Erythroblast (primary cell): ENCODE data around the gene MED13L.

Source experiments
- GATA1 ChIP-seq: IDR thresholded peaks from 2 replicates; pipeline ENCODE4 v1.6.1; 2011; ENCODE audit warnings: low read depth, mild to moderate bottlenecking, control low read depth, low read length, moderate library complexity
- POLR2A ChIP-seq: IDR thresholded peaks from 2 replicates; pipeline ENCODE4 v1.6.1; 2011; ENCODE audit warnings: mild to moderate bottlenecking, low read length

GRCh38 chr12:115934877-115935276, 342.6 kb downstream of the MED13L start:
- TF ChIP-seq POLR2A (no peak), GATA1 (no peak)
